HG02981 (cell line): Measurements from ENCODE around the gene DDX60.
"Not testable (repeated sequence)": the region's sequence is repeated elsewhere in the genome, so short reads cannot be mapped to it uniquely, and the experiment has no call there.

Experiments used
- ATAC-seq: cut with Tn5 transposase; IDR thresholded peaks from one replicate; pipeline ENCODE4 v1.9.1; 2021; ENCODE audit warnings: mild to moderate bottlenecking, moderate library complexity; ENCODE audit not compliant: unreplicated experiment

DDX60 gene

GRCh38 chr4:168293386-168293975 lies 25.1 kb downstream of the DDX60 start:
- no peak for ATAC-seq

DNA sequence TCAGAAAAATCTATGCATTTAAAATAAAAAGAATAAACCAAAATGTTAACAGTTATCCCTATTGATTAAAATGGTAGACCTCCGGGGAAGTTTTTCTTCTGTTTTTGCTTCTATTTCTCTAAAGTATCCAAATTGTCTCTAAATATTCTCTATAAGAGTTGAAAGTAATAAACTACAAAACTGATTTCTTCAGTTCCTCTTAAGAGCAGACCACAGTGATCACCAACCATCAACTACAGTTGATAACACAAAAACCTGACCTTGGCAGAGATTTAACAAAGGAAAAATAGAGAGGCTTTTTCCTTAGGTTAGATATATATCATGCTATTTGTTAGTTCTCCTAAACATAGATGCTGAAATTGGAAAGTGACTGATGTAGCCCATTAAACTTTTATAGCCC lies 27.3 kb downstream of the DDX60 start:
- no peak for ATAC-seq

DNA sequence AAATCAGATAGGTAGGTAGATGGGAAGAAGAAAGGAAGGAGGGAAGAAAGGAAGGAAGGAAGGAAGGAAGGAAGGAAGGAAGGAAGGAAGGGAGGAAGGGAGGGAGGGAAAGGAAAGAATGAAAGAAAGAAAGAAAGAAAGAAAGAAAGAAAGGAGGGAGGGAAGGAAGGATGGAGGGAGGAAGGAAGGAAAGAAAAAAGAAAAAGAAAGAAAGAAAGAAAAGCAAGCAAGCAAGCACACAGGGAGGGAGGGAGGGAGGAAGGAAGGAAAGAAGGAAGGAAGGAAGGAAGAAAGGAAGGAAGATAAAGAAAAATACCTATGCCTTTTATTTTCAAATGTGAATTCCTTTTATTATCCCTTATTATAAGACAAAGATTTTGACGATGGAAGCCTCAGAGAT lies 32.7 kb downstream of the DDX60 start:
- not testable (repeated sequence) for ATAC-seq

- ATAC-seq: no peak
These were observed 39.0 kb downstream of the DDX60 start for GRCh38 chr4:168279556-168279955.

DNA sequence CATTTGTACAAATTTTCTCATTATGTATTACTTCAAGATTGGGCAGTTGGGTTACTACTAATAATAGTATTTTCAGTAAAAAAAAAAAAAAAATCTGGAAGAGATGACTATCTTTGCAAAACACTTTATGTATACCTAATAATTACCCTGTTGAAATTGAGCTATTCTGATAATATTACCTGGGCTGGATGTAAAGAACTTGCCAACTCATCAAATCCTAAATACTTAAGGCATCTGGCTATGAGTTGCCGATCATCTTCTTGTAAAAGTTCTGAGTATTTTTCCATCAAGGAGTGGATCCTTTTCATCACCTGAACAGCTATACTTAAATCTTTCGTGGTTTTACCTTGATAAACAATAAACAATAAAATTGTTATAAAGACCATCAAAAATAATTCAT lies 42.7 kb downstream of the DDX60 start:
- ATAC-seq: no peak

DNA sequence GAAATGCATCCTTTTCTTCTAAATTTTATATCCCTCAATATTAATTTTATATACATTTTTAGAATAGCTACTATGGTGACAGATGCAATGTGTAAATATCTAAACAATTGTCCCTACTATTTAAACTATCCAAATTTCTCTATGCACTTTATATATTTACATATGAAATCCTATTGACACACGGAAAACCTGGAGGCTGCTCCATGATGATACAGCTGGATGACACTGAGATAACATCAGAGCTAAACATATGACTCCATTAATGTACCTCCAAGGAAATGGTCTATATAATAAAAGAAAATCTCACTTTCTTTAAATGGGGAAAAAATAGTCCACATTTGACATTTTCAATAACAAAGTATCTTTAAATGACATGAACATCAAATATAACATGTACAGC lies 43.7 kb downstream of the DDX60 start:
- ATAC-seq: no peak

- no peak for ATAC-seq
These were observed 44.7 kb downstream of the DDX60 start for GRCh38 chr4:168273838-168274237.

DNA sequence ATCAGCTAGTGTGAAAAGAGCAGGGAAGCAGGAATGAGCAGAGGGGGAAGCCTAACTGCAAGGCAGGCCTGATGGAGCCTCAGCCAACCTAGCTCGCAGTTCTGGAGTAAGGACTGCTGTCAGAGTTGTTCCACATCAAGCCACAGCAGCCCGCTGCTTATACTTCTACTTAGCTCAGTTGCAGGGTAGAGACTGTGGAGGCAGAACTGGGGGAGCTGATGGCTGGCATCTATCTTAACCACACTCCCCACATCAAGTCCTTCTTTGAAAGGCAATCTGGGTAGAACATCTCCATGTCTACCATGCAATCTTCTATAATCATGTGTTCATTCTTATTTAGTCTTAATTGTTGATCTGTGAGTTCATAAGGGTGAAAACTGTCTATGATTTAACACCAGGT lies 46.1 kb downstream of the DDX60 start:
- no peak for ATAC-seq

DNA sequence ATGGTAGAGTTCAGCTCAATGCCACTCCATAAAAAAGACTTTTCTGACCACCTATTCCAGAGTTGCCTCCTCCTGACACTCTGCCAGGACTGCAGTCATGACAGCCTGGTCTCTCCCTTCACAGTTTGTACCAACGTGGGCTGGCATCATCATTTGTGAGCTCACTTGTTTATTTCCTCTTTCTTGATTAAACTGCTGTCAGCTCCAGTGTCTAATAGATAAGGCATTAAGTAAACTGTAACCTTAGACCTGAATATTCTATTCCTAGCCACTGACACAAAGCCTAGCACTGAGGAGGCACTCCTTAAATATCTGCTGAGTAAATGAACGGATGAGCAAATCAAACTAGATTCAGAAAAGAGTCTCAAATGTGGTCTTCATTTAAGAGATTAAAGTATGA lies 48.7 kb downstream of the DDX60 start:
- no peak for ATAC-seq

- ATAC-seq: no peak
These were observed 53.2 kb downstream of the DDX60 start for GRCh38 chr4:168265327-168265726.

DNA sequence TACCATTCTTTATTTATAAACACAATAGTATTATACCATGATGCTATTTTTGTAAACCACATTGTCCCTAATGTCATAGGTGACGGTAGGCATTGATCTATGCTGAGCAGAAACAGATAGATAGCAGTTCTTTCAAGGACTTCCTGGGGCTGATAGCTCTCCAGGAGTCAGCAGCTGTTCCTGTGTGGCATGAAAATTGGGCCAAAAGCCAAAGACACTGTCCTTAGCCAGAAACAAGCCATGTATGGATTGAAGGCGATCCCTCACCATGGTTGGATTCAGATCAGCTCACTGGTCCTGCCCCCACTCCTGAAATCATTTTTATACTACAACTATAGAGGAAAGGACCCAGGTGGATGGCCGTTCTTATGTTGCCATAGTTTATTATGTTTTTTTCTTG lies 53.6 kb downstream of the DDX60 start:
- no peak for ATAC-seq

DNA sequence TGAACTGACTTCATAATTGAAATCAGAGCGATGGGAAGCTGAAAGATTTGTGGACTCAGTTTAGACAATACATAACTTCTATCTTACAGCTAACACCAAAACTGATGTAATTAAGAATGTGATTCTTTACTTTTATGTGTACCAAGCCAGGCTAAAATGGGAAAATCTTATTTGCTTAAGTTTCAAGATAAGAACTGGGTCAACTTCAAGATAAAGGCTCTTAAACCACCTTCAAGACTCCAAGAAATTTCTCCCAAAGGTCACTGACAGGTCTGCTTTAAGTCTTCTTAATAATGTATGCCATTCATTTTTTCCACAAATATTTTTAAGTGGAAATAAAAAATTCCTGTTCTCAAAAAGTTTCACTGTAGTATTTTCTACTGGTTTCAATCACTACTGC lies 55.5 kb downstream of the DDX60 start:
- ATAC-seq: no peak

GRCh38 chr4:168259096-168259495 lies 59.5 kb downstream of the DDX60 start:
- peak; percentile 69 for ATAC-seq

GRCh38 chr4:168257768-168258167 lies 60.8 kb downstream of the DDX60 start:
- ATAC-seq: no peak

- ATAC-seq: no peak
These were observed 70.3 kb downstream of the DDX60 start for GRCh38 chr4:168248176-168248710.

DNA sequence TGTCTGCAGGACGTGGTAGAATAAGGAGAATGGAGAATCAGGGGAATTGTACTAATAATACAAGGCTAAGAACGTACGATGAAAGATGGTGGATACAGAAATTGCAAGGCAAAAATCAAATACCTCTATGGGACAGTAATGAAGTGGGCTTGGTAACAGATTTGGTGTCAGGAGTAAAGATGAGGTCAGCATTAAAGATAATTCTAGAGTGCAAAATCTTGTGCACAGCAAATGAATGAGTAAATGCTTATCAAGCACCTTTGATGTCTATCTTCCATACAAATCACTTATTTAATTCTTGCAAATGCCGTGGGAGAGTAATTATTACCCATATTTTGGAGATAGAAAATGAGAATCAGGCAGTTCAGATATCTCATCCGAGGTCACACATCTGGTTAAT lies 70.9 kb downstream of the DDX60 start:
- no peak for ATAC-seq

DNA sequence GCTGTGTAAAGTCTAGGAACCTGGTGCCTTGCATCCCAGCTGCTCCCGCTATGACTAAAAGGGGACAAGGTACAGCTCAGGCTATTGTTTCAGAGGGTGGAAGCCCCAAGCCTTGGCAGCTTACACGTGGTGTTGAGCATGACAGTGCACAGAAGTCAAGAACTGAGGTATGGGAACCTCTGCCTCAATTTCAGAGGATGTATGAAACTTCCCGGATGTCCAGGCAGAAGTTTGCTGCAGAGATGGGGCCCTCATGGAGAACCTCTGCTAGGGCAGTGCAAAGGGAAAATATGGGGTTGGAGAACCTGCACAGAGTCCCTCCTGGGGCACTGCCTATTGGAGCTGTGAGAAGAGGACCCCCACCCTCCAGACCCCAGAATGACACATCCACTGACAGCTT lies 76.6 kb downstream of the DDX60 start:
- ATAC-seq: no peak

DNA sequence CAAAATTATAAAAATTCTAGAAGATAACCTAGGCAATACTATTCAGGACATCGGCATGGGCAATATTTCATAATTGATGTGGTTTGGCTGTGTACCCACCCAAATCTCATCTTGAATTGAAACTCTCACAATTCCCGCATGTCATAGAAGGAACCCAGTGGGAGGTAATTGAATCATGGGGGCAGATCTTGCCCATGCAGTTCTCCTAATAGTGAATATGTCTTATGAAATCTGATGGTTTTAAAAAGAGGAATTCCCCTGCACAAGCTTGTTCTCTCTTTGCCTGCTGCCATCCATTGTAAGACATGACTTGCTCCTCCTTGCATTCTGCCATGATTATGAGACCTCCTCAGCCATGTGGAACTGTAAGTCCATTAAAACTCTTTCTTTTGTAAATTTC lies 77.7 kb downstream of the DDX60 start:
- ATAC-seq: no peak

DNA sequence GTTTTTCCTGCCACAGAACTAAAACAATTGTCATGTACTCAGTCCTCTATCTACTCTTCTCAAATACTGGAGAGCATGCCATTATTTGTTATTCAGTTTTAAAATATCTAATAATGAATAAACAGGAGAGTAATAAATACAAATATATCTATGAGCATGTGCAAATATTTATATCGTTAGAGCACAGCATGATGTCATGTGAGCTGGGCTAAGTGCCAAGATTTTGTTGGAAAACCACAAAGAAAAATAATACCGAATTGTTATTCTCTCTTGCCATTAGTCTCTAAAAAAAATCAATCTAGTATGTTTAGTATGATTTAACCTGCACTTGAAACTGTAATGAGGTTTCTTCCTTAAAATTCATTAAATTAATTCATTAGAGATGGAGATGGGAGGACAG lies 97.3 kb downstream of the DDX60 start:
- no peak for ATAC-seq

DNA sequence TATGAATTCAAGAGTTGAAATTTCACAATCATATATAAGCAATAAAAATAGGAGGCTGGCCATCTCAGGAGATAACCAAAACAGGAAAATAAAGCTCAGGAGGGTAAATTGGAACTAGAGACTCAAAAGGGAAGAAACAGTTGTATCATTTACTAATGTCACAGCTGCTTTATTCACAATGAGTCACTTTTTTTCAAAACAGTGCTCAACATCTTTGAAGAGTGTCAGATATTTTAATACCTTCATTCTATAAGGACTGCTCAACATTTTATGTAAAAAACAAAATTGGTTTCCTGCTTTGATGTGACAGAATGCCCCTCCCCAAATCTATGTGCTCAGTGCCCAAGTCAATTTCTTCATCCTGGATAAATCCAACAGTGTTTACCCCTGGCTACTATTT lies 97.7 kb downstream of the DDX60 start:
- ATAC-seq: no peak

GRCh38 chr4:168218645-168219044 lies 99.9 kb downstream of the DDX60 start:
- ATAC-seq: no peak

GRCh38 chr4:168213511-168213910 lies 105.0 kb downstream of the DDX60 start:
- not testable (repeated sequence) for ATAC-seq

GRCh38 chr4:168212656-168213055 lies 105.9 kb downstream of the DDX60 start:
- ATAC-seq: no peak
